Panc1 (cell line): ENCODE data around the gene GOLGA6L10.

Experiments
- POLR2AphosphoS5 ChIP-seq: IDR thresholded peaks from 2 replicates; pipeline ENCODE4 v1.6.1; 2012; ENCODE audit warnings: mild to moderate bottlenecking, low read depth, low read length, moderate library complexity
- SIN3A ChIP-seq: IDR thresholded peaks from 2 replicates; pipeline ENCODE4 v1.6.1; 2012; ENCODE audit warnings: low read depth, mild to moderate bottlenecking, low read length, moderate library complexity, borderline replicate concordance; ENCODE audit not compliant: insufficient read depth
- TCF7L2 ChIP-seq: IDR thresholded peaks from 2 replicates; pipeline ENCODE4 v1.6.1; 2011; ENCODE audit warnings: mild to moderate bottlenecking, low read depth, low read length, inconsistent platforms
- TF ChIP-seq, protein P1 (sequence below): fragments of 450-650 bp; IDR thresholded peaks from 2 replicates; pipeline ENCODE4 v1.5.1; 2017; ENCODE audit warnings: mild to moderate bottlenecking
- TF ChIP-seq, protein P2 (sequence below), 2 experiments: IDR thresholded peaks; 2 replicates each; pipeline ENCODE4 v1.6.1; 2011 to 2012; ENCODE audit warnings: low read depth in 2 of 2, control low read depth in 1 of 2, low read length in 1 of 2, mild to moderate bottlenecking in 1 of 2, moderate library complexity in 1 of 2; ENCODE audit not compliant: insufficient read depth in 1 of 2

DNA sequence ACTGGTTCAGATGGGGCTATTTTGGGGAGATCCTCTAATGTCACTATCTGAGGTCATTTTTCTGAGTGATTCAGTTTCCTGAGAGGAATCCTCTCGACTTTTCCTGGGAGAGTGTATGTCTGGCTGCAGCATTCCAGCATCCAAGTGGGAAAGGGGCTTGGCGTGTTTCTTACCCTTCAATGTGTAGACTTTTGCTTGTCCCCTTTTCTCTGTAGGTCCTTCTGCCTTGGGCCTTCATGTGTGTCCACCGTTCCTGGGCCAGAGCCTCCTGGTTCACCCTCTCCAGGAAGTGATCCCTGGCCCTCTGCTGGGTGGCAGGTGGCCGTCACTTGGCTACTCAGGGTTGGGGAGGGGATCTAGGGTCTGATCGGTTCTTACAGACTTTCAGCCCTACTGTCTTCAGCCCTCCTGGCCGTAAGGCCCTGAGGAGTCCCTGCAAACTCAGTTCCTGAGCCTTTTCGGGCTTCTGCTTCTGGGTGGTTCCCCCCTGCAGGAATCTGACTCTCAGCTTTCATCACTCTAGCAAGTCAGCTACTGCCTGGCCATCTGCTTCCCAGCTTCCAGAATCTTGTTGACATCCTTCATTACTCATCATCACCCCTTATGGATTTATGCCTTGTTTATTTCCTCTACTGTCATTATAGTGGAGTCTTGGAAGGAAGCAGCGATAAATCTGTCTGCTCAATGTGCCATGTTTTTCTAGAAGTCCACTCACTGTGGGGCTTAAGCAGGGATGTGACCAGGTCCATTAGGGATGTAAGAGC, 36.5 kb downstream of the GOLGA6L10 start:
- TF ChIP-seq, protein P1, sequence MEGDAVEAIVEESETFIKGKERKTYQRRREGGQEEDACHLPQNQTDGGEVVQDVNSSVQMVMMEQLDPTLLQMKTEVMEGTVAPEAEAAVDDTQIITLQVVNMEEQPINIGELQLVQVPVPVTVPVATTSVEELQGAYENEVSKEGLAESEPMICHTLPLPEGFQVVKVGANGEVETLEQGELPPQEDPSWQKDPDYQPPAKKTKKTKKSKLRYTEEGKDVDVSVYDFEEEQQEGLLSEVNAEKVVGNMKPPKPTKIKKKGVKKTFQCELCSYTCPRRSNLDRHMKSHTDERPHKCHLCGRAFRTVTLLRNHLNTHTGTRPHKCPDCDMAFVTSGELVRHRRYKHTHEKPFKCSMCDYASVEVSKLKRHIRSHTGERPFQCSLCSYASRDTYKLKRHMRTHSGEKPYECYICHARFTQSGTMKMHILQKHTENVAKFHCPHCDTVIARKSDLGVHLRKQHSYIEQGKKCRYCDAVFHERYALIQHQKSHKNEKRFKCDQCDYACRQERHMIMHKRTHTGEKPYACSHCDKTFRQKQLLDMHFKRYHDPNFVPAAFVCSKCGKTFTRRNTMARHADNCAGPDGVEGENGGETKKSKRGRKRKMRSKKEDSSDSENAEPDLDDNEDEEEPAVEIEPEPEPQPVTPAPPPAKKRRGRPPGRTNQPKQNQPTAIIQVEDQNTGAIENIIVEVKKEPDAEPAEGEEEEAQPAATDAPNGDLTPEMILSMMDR, result no peak
- no peak for TF ChIP-seq POLR2AphosphoS5
- no peak for TF ChIP-seq TCF7L2
- TF ChIP-seq SIN3A, result no peak
- TF ChIP-seq, protein P2, sequence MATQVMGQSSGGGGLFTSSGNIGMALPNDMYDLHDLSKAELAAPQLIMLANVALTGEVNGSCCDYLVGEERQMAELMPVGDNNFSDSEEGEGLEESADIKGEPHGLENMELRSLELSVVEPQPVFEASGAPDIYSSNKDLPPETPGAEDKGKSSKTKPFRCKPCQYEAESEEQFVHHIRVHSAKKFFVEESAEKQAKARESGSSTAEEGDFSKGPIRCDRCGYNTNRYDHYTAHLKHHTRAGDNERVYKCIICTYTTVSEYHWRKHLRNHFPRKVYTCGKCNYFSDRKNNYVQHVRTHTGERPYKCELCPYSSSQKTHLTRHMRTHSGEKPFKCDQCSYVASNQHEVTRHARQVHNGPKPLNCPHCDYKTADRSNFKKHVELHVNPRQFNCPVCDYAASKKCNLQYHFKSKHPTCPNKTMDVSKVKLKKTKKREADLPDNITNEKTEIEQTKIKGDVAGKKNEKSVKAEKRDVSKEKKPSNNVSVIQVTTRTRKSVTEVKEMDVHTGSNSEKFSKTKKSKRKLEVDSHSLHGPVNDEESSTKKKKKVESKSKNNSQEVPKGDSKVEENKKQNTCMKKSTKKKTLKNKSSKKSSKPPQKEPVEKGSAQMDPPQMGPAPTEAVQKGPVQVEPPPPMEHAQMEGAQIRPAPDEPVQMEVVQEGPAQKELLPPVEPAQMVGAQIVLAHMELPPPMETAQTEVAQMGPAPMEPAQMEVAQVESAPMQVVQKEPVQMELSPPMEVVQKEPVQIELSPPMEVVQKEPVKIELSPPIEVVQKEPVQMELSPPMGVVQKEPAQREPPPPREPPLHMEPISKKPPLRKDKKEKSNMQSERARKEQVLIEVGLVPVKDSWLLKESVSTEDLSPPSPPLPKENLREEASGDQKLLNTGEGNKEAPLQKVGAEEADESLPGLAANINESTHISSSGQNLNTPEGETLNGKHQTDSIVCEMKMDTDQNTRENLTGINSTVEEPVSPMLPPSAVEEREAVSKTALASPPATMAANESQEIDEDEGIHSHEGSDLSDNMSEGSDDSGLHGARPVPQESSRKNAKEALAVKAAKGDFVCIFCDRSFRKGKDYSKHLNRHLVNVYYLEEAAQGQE (IDR thresholded peaks at IDR 0.05; ENCODE audit: insufficient read depth in 1 of 2, low read depth in 2 of 2, low read length in 1 of 2), result no peak
